Fibroblast of lung (primary cell): ENCODE results near the gene CREB5.

Experiments used
- CTCF ChIP-seq, 2 donors: IDR thresholded peaks in 1 of 2; conservative IDR thresholded peaks in 1 of 2; 1 replicate in 1 of 2; 2 replicates in 1 of 2; pipeline ENCODE4 v1.5.1; 2011 to 2012; ENCODE audit warnings: low read length in 2 of 2, control low read depth in 1 of 2, inconsistent platforms in 1 of 2, low read depth in 1 of 2, mild to moderate bottlenecking in 1 of 2
- EZH2 ChIP-seq: IDR thresholded peaks from 2 replicates; pipeline ENCODE4 v1.5.1; 2012; ENCODE audit warnings: low read length, control low read depth, mild to moderate bottlenecking; ENCODE audit errors: missing control alignments

GRCh38 chr7:28671526-28671925 lies 259.2 kb downstream of the CREB5 start:
- no peak for TF ChIP-seq EZH2
- no peak for TF ChIP-seq CTCF (conservative IDR thresholded peaks at IDR 0.05 in 1 of 2, IDR thresholded peaks at IDR 0.05 in 1 of 2; ENCODE audit: low read depth in 1 of 2, low read length in 2 of 2)
